DND-41 (cell line): ENCODE measurements around the gene CTBP2.
"Not testable (repeated sequence)": the region's sequence is repeated elsewhere in the genome, so short reads cannot be mapped to it uniquely, and the experiment has no call there.

Source experiments
- ATAC-seq: fragments of 200-7000 bp; cut with Tn5 transposase; 3 replicates; pipeline ENCODE4 v1.9.1; 2021; ENCODE audit warnings: low read depth; ENCODE audit not compliant: insufficient read depth
- DNase-seq: peaks from one replicate; pipeline ENCODE4 v3.0.0-alpha.2; 2020
- H2AFZ ChIP-seq: 2 replicates; pipeline ENCODE4 v1.6.0; 2012; ENCODE audit warnings: low read depth, low read length
- H3K27ac ChIP-seq: 2 replicates; pipeline ENCODE4 v1.5.1; 2012; ENCODE audit warnings: low read length, inconsistent platforms
- H3K27me3 ChIP-seq: fragments of 200-600 bp; sonication (generic); 2 replicates; pipeline ENCODE4 v1.6.0; 2012; ENCODE audit warnings: low read length, mild to moderate bottlenecking, inconsistent platforms; ENCODE audit not compliant: insufficient read depth, poor library complexity
- H3K36me3 ChIP-seq: 2 replicates; pipeline ENCODE4 v1.5.1; 2012; ENCODE audit warnings: low read length, inconsistent platforms; ENCODE audit not compliant: insufficient read depth
- H3K4me1 ChIP-seq: 2 replicates; pipeline ENCODE4 v1.5.1; 2012; ENCODE audit warnings: mild to moderate bottlenecking, low read length; ENCODE audit not compliant: insufficient read depth
- H3K4me2 ChIP-seq: 2 replicates; pipeline ENCODE4 v1.6.0; 2012; ENCODE audit warnings: mild to moderate bottlenecking, moderate library complexity, low read length, inconsistent platforms; ENCODE audit not compliant: insufficient read depth
- H3K4me3 ChIP-seq, 2 experiments: fragments of 200-600 bp in 1 of 2; shearing (Covaris generic) in 1 of 2; 2 replicates each; pipeline ENCODE4 v1.5.1; 2012 to 2016; ENCODE audit warnings: inconsistent platforms in 2 of 2, low read length in 2 of 2, mild to moderate bottlenecking in 2 of 2, low read depth in 1 of 2, moderate library complexity in 1 of 2
- H3K79me2 ChIP-seq: 2 replicates; pipeline ENCODE4 v1.6.0; 2012; ENCODE audit warnings: low read length, inconsistent platforms; ENCODE audit not compliant: insufficient read depth
- H3K9ac ChIP-seq: 2 replicates; pipeline ENCODE4 v1.6.0; 2012; ENCODE audit warnings: low read depth, mild to moderate bottlenecking, inconsistent platforms, low read length, moderate library complexity
- H3K9me3 ChIP-seq: 2 replicates; pipeline ENCODE4 v1.5.1; 2012; ENCODE audit warnings: low read length, moderate library complexity, mild to moderate bottlenecking, inconsistent platforms; ENCODE audit not compliant: insufficient read depth, severe bottlenecking
- H4K20me1 ChIP-seq: 2 replicates; pipeline ENCODE4 v1.6.0; 2012; ENCODE audit warnings: low read length; ENCODE audit not compliant: insufficient read depth
- EZH2 ChIP-seq: IDR thresholded peaks from 3 replicates; pipeline ENCODE4 v1.6.1; 2012; ENCODE audit warnings: borderline replicate concordance, low read depth, mild to moderate bottlenecking, moderate library complexity, low read length, inconsistent platforms; ENCODE audit not compliant: severe bottlenecking
- TF ChIP-seq, protein P1 (sequence below): IDR thresholded peaks from 2 replicates; pipeline ENCODE4 v1.5.1; 2012; ENCODE audit warnings: borderline replicate concordance, low read length, moderate library complexity, mild to moderate bottlenecking; ENCODE audit not compliant: poor library complexity, severe bottlenecking; ENCODE audit errors: extremely low read depth

The CTBP2 gene

DNA sequence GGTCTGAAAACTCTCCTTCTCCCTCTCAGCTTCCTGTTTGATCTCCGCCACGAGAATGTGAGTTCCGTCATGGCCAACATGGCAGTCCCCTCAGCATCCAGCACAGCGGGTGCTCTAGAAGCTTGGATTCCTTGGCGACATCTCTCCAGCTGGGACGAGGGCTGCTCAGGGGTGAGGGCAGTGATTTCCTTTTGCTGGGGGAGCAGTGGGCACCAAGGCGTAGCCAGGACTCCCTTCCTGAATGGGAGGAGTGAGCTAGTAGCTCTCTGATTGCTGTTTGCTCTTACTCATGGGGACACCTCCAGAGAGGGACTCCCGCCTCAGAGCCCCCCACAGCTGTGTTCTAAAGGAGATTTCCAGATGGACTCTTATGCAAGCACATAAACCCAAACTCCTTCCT is 28.8 kb upstream of the CTBP2 start:
- H3K4me1 ChIP-seq: no peaks in the 10 kb centered on the region
- H3K27me3 ChIP-seq: peaks cover 6% of the 10 kb centered on the region
- no peaks in the 10 kb centered on the region for H3K79me2 ChIP-seq
- no peak overlapping the region for H3K27ac ChIP-seq
- DNase-seq: no peak
- TF ChIP-seq EZH2: no peak
- TF ChIP-seq, protein P1, sequence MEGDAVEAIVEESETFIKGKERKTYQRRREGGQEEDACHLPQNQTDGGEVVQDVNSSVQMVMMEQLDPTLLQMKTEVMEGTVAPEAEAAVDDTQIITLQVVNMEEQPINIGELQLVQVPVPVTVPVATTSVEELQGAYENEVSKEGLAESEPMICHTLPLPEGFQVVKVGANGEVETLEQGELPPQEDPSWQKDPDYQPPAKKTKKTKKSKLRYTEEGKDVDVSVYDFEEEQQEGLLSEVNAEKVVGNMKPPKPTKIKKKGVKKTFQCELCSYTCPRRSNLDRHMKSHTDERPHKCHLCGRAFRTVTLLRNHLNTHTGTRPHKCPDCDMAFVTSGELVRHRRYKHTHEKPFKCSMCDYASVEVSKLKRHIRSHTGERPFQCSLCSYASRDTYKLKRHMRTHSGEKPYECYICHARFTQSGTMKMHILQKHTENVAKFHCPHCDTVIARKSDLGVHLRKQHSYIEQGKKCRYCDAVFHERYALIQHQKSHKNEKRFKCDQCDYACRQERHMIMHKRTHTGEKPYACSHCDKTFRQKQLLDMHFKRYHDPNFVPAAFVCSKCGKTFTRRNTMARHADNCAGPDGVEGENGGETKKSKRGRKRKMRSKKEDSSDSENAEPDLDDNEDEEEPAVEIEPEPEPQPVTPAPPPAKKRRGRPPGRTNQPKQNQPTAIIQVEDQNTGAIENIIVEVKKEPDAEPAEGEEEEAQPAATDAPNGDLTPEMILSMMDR: no peak
- no peak overlapping the region for H3K4me3 ChIP-seq
- no peaks in the 10 kb centered on the region for H4K20me1 ChIP-seq
- H3K4me2 ChIP-seq: no peak overlapping the region
- ATAC-seq: no peak
- H3K36me3 ChIP-seq: no peaks in the 10 kb centered on the region
- H2AFZ ChIP-seq: no peak overlapping the region
- H3K9ac ChIP-seq: no peak overlapping the region
- H3K9me3 ChIP-seq: no peaks in the 10 kb centered on the region

DNA sequence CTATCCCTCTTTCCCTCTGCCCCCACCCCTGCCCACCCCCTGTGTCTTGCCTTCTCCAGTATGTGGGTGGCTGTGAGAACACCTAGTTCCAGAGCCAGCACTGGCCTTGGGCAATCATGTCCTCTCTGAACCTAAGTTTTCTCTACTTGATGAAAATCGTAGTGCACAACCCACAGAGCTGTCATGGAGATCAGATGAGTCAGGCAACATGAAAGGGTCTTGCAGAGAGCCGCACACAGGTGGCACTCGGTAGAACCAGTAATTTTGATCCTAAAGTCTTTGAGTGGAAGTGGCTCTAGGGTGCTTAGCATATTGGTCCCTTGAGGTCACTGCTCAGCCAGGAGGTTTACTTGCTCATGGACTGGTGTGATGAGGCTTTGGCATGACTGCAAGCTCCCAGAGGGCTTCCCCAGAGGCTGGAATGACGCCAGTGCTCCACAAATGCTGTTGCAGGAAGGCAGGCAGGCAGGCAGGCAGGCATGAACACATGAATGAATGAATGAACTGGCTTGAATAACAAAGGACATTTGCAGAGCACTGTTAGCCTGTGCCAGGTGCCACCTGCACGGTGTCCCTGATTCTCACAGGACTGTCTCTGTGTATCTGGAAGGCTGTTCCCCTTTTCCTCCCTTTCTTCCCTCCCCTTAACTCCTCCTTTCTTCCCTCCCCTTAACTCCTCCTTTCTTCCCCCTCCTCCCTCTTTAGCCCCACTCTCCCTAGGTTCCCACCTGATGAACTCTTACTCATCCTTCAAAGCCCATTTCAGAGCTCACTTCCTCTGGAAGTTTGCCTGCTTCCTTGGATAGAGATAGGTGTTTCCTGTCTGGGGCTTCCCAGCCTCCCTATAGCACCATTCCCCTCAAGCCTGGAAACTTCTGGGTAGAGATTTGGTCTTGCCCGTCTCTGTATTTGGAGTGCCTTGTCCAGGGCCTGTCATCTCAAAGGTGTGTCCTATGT is 27.2 kb upstream of the CTBP2 start:
- no peak overlapping the region for H3K4me2 ChIP-seq
- H3K27me3 ChIP-seq: peaks cover 6% of the 10 kb centered on the region
- no peaks in the 10 kb centered on the region for H3K9me3 ChIP-seq
- H3K4me1 ChIP-seq: no peaks in the 10 kb centered on the region
- H3K27ac ChIP-seq: no peak overlapping the region
- no peaks in the 10 kb centered on the region for H3K36me3 ChIP-seq
- no peak overlapping the region for H3K9ac ChIP-seq
- TF ChIP-seq, protein P1: no peak
- no peak for TF ChIP-seq EZH2
- no peak overlapping the region for H2AFZ ChIP-seq
- H3K4me3 ChIP-seq: no peak overlapping the region
- no peaks in the 10 kb centered on the region for H3K79me2 ChIP-seq
- H4K20me1 ChIP-seq: no peaks in the 10 kb centered on the region
- DNase-seq (no peak), ATAC-seq (peak; percentile 58; the same call in 1 of the 3 replicates)

DNA sequence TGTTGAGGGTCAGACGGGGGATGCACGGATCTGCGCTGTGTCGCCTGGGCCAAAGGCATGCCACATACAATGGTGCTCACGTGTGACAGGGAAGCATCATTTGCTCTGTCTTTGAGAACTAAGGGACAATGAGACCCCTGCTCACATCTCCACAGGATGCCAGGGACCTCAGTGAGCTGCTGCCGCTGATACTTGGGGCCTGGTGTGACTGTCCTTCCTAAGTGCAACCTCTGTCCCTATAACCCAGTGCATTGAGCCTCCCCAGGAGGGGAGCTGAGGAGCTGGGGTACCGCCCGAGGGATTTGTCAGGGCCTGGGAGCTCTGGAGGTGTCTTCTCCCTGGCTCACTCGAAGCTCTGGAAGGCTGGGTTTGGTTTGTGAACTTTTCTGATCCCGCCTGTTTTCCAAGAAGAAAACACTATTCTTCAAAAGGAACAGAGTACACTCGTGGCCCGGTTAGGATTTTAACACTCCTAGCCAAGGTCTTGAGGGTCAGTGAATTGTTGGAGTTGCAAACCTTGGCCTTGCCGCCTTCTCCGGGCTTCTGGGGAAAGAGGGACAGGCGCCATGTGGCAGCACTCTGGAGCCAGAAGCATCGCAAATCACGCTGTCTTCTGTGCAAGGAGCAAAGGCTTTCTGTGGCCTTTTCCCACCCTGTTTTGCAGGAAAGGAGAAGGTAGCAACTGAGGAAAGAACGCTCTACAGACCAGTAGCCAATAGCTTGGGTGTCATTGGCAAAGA is 26.2 kb upstream of the CTBP2 start:
- no peaks in the 10 kb centered on the region for H3K79me2 ChIP-seq
- H3K4me3 ChIP-seq: no peak overlapping the region
- TF ChIP-seq, protein P1: no peak
- TF ChIP-seq EZH2: no peak
- H3K4me2 ChIP-seq: no peak overlapping the region
- H3K36me3 ChIP-seq: no peaks in the 10 kb centered on the region
- H3K27ac ChIP-seq: no peak overlapping the region
- no peak overlapping the region for H2AFZ ChIP-seq
- DNase-seq (no peak), ATAC-seq (no peak)
- H3K9ac ChIP-seq: no peak overlapping the region
- H3K9me3 ChIP-seq: no peaks in the 10 kb centered on the region
- peaks cover 6% of the 10 kb centered on the region for H3K27me3 ChIP-seq
- no peaks in the 10 kb centered on the region for H3K4me1 ChIP-seq
- no peaks in the 10 kb centered on the region for H4K20me1 ChIP-seq

DNA sequence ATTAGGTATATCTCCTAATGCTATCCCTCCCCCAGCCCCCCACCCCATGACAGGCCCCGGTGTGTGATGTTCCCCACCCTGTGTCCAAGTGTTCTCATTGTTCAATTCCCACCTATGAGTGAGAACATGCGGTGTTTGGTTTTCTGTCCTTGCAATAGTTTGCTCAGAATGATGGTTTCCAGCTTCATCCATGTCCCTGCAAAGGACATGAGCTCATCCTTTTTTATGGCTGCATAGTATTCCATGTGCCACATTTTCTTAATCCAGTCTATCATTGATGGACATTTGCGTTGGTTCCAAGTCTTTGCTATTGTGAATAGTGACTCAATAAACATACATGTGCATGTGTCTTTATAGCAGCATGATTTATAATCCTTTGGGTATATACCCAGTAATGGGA is 18.7 kb upstream of the CTBP2 start:
- not testable (repeated sequence) for ATAC-seq, H3K27ac ChIP-seq, H3K9ac ChIP-seq, H2AFZ ChIP-seq, H4K20me1 ChIP-seq, H3K4me2 ChIP-seq, H3K9me3 ChIP-seq, H3K79me2 ChIP-seq, H3K36me3 ChIP-seq, H3K4me3 ChIP-seq, H3K27me3 ChIP-seq, DNase-seq, H3K4me1 ChIP-seq
